Activated CD8-positive, alpha-beta memory T cell treated with anti-CD3 and anti-CD28 coated beads for 1 hour (primary cell): ENCODE data around the gene MRPL32.

Source experiments
- DNase-seq, 2 donors: peaks; one replicate each; pipeline ENCODE4 v3.0.0-alpha.2; 2020; ENCODE audit warnings: low read depth in 1 of 2; ENCODE audit errors: extremely low read depth in 1 of 2

The MRPL32 gene

GRCh38 chr7:42964293-42964692, 32.1 kb downstream of the MRPL32 start:
- no peak for DNase-seq

- DNase-seq, result no peak
Measured at GRCh38 chr7:42964849-42965805, 33.0 kb downstream of the MRPL32 start.

GRCh38 chr7:42967391-42967790, 35.2 kb downstream of the MRPL32 start:
- no peak for DNase-seq

- DNase-seq, result no peak
Measured at GRCh38 chr7:42972699-42973500, 40.7 kb downstream of the MRPL32 start.

GRCh38 chr7:42976371-42976770, 44.2 kb downstream of the MRPL32 start:
- no peak for DNase-seq

GRCh38 chr7:42978496-42978895, 46.3 kb downstream of the MRPL32 start:
- no peak for DNase-seq

- no peak for DNase-seq
Measured at GRCh38 chr7:42980084-42980483, 47.9 kb downstream of the MRPL32 start.

- no peak for DNase-seq
Measured at GRCh38 chr7:42980514-42980913, 48.3 kb downstream of the MRPL32 start.

GRCh38 chr7:42981601-42982000, 49.4 kb downstream of the MRPL32 start:
- DNase-seq, result no peak

GRCh38 chr7:42982604-42983115, 50.5 kb downstream of the MRPL32 start:
- DNase-seq, result no peak

GRCh38 chr7:42984137-42984536, 52.0 kb downstream of the MRPL32 start:
- no peak for DNase-seq

GRCh38 chr7:42986213-42986612, 54.0 kb downstream of the MRPL32 start:
- no peak for DNase-seq

- no peak for DNase-seq
Measured at GRCh38 chr7:42986781-42987248, 54.6 kb downstream of the MRPL32 start.
